ENCODE data around the gene TUBB2A. TPM values are rescaled to one million over a fixed set of nuclear protein-coding genes. Genes with fewer than 3 reads are reported as not detected.

TUBB2A gene
- total and polyA plus RNA-seq, 2 of the 13 experiments (the other 11 are each of a cell fraction or from before 2014, with no cell fraction given): 35.3 to 106 TPM

DNA sequence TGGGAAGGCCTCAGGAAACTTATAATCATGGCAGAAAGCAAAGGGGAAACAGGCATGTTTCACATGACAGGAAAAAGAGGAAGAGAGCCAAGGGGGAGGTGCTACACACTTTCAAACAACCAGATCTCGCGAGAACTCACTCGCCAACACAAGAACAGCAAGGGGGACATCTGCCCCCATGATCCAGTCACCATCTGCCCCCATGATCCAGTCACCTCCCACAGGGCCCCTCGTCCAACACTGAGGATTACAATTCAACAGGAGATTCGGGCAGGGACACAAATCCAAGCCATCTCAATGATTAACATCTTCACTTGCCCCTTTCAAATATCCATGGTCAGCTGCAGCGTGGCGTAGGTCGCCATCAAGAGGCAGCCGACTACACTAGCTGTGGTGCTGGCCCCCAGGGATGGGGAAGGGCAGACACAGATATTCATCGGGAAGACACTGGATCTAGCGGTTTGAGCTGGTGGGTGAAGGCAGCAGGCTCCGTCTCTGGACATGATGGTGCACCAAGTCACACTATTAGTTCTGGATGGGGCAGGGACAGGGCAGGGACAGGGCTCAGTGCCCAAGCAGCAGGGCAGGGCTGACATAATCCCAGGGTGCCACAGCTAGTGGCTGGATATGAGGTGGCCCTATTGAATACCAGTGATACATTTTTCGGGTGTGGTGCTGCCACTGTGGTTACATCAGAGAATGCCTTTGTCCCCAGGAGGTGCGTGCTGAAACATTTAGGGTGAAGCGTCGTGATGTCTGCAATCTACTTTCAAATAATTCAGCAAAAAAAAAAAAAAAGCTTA, 38.6 kb upstream of the TUBB2A start (continued):
- TF ChIP-seq ATF6 (CRISPR knock-in tag; conservative IDR thresholded peaks at IDR 0.05): no peak
- TF ChIP-seq, protein P1, sequence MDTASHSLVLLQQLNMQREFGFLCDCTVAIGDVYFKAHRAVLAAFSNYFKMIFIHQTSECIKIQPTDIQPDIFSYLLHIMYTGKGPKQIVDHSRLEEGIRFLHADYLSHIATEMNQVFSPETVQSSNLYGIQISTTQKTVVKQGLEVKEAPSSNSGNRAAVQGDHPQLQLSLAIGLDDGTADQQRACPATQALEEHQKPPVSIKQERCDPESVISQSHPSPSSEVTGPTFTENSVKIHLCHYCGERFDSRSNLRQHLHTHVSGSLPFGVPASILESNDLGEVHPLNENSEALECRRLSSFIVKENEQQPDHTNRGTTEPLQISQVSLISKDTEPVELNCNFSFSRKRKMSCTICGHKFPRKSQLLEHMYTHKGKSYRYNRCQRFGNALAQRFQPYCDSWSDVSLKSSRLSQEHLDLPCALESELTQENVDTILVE (CRISPR knock-in tag; IDR thresholded peaks at IDR 0.05): peak; percentile 29; the same call in 1 of the 2 replicates
- no peak for TF ChIP-seq MBNL3 (CRISPR knock-in tag; conservative IDR thresholded peaks at IDR 0.05)
- TF ChIP-seq ZNF274 (CRISPR knock-in tag; IDR thresholded peaks at IDR 0.05): peak; percentile 47
- TF ChIP-seq, protein P2, sequence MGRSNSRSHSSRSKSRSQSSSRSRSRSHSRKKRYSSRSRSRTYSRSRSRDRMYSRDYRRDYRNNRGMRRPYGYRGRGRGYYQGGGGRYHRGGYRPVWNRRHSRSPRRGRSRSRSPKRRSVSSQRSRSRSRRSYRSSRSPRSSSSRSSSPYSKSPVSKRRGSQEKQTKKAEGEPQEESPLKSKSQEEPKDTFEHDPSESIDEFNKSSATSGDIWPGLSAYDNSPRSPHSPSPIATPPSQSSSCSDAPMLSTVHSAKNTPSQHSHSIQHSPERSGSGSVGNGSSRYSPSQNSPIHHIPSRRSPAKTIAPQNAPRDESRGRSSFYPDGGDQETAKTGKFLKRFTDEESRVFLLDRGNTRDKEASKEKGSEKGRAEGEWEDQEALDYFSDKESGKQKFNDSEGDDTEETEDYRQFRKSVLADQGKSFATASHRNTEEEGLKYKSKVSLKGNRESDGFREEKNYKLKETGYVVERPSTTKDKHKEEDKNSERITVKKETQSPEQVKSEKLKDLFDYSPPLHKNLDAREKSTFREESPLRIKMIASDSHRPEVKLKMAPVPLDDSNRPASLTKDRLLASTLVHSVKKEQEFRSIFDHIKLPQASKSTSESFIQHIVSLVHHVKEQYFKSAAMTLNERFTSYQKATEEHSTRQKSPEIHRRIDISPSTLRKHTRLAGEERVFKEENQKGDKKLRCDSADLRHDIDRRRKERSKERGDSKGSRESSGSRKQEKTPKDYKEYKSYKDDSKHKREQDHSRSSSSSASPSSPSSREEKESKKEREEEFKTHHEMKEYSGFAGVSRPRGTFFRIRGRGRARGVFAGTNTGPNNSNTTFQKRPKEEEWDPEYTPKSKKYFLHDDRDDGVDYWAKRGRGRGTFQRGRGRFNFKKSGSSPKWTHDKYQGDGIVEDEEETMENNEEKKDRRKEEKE (IDR thresholded peaks at IDR 0.05): no peak
- TF ChIP-seq, protein P3, sequence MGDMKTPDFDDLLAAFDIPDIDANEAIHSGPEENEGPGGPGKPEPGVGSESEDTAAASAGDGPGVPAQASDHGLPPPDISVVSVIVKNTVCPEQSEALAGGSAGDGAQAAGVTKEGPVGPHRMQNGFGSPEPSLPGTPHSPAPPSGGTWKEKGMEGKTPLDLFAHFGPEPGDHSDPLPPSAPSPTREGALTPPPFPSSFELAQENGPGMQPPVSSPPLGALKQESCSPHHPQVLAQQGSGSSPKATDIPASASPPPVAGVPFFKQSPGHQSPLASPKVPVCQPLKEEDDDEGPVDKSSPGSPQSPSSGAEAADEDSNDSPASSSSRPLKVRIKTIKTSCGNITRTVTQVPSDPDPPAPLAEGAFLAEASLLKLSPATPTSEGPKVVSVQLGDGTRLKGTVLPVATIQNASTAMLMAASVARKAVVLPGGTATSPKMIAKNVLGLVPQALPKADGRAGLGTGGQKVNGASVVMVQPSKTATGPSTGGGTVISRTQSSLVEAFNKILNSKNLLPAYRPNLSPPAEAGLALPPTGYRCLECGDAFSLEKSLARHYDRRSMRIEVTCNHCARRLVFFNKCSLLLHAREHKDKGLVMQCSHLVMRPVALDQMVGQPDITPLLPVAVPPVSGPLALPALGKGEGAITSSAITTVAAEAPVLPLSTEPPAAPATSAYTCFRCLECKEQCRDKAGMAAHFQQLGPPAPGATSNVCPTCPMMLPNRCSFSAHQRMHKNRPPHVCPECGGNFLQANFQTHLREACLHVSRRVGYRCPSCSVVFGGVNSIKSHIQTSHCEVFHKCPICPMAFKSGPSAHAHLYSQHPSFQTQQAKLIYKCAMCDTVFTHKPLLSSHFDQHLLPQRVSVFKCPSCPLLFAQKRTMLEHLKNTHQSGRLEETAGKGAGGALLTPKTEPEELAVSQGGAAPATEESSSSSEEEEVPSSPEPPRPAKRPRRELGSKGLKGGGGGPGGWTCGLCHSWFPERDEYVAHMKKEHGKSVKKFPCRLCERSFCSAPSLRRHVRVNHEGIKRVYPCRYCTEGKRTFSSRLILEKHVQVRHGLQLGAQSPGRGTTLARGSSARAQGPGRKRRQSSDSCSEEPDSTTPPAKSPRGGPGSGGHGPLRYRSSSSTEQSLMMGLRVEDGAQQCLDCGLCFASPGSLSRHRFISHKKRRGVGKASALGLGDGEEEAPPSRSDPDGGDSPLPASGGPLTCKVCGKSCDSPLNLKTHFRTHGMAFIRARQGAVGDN (CRISPR knock-in tag; IDR thresholded peaks at IDR 0.05): peak; percentile 81
- TF ChIP-seq E2F5 (CRISPR knock-in tag; conservative IDR thresholded peaks at IDR 0.05): no peak
- TF ChIP-seq NR2C2 (CRISPR knock-in tag; IDR thresholded peaks at IDR 0.05; ENCODE audit: borderline replicate concordance): peak; percentile 39; the same call in 1 of the 2 replicates
- peak; percentile 83; the same call in 1 of the 2 replicates for TF ChIP-seq PHF21A (CRISPR knock-in tag; IDR thresholded peaks at IDR 0.05)
- peak; percentile 70 for TF ChIP-seq ZNF883 (CRISPR knock-in tag; IDR thresholded peaks at IDR 0.05; ENCODE audit: not compliant biosample characterization)
- no peak for TF ChIP-seq ZNF562 (CRISPR knock-in tag; IDR thresholded peaks at IDR 0.05; ENCODE audit: borderline replicate concordance)
- TF ChIP-seq, protein P4, sequence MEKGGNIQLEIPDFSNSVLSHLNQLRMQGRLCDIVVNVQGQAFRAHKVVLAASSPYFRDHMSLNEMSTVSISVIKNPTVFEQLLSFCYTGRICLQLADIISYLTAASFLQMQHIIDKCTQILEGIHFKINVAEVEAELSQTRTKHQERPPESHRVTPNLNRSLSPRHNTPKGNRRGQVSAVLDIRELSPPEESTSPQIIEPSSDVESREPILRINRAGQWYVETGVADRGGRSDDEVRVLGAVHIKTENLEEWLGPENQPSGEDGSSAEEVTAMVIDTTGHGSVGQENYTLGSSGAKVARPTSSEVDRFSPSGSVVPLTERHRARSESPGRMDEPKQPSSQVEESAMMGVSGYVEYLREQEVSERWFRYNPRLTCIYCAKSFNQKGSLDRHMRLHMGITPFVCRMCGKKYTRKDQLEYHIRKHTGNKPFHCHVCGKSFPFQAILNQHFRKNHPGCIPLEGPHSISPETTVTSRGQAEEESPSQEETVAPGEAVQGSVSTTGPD (CRISPR knock-in tag; IDR thresholded peaks at IDR 0.05): 0 out of 2 replicates have a peak, but pooled peaks have one; percentile 45

All from HepG2 (cell line).